ENCODE results near the gene PTCSC3.

PTCSC3 gene

GRCh38 chr14:36221112-36221511 is 44.6 kb upstream of the PTCSC3 start:
- no peak for TF ChIP-seq CTCF (IDR thresholded peaks at IDR 0.05; ENCODE audit: unreplicated experiment in 3 of 3)
- peaks cover 5% of the 10 kb centered on the region for H3K4me1 Mint-ChIP-seq
- no peaks in the 10 kb centered on the region for H3K9me3 Mint-ChIP-seq
- no peaks in the 10 kb centered on the region for H3K36me3 Mint-ChIP-seq (ENCODE audit: low read depth)
- H3K4me3 Mint-ChIP-seq = no peak overlapping the region
- H3K27me3 Mint-ChIP-seq (ENCODE audit: low read depth) = peaks cover 23% of the 10 kb centered on the region
- H3K27ac Mint-ChIP-seq = no peak overlapping the region

- no peak for TF ChIP-seq CTCF (IDR thresholded peaks at IDR 0.05; ENCODE audit: unreplicated experiment in 3 of 3)
- H3K9me3 Mint-ChIP-seq = no peaks in the 10 kb centered on the region
- no peaks in the 10 kb centered on the region for H3K4me1 Mint-ChIP-seq
- no peak overlapping the region for H3K27ac Mint-ChIP-seq
- peaks cover 23% of the 10 kb centered on the region for H3K27me3 Mint-ChIP-seq (ENCODE audit: low read depth)
- no peak overlapping the region for H3K4me3 Mint-ChIP-seq
- no peaks in the 10 kb centered on the region for H3K36me3 Mint-ChIP-seq (ENCODE audit: low read depth)
Measured at GRCh38 chr14:36217732-36218131, 41.2 kb upstream of the PTCSC3 start.

GRCh38 chr14:36217027-36217426 is 40.5 kb upstream of the PTCSC3 start:
- Mint-ChIP-seq H3K4me3 (no peak overlapping the region), H3K9me3 (no peaks in the 10 kb centered on the region), H3K27me3 (ENCODE audit: low read depth) (peaks cover 23% of the 10 kb centered on the region), H3K27ac (no peak overlapping the region), H3K4me1 (no peaks in the 10 kb centered on the region), H3K36me3 (ENCODE audit: low read depth) (no peaks in the 10 kb centered on the region)
- no peak for TF ChIP-seq CTCF (IDR thresholded peaks at IDR 0.05; ENCODE audit: unreplicated experiment in 3 of 3)

GRCh38 chr14:36215217-36215598 is 38.7 kb upstream of the PTCSC3 start:
- H3K4me3 Mint-ChIP-seq = no peak overlapping the region
- H3K27ac Mint-ChIP-seq = no peak overlapping the region
- no peak for TF ChIP-seq CTCF (IDR thresholded peaks at IDR 0.05; ENCODE audit: unreplicated experiment in 3 of 3)
- peaks cover 23% of the 10 kb centered on the region for H3K27me3 Mint-ChIP-seq (ENCODE audit: low read depth)
- no peaks in the 10 kb centered on the region for H3K4me1 Mint-ChIP-seq
- no peaks in the 10 kb centered on the region for H3K36me3 Mint-ChIP-seq (ENCODE audit: low read depth)
- no peaks in the 10 kb centered on the region for H3K9me3 Mint-ChIP-seq

GRCh38 chr14:36214476-36215216 is 38.1 kb upstream of the PTCSC3 start:
- Mint-ChIP-seq H3K4me1 (no peaks in the 10 kb centered on the region), H3K9me3 (no peaks in the 10 kb centered on the region), H3K4me3 (no peak overlapping the region), H3K27ac (no peak overlapping the region), H3K27me3 (ENCODE audit: low read depth) (peaks cover 23% of the 10 kb centered on the region), H3K36me3 (ENCODE audit: low read depth) (no peaks in the 10 kb centered on the region)
- TF ChIP-seq CTCF (IDR thresholded peaks at IDR 0.05; ENCODE audit: unreplicated experiment in 3 of 3) = no peak

- no peak overlapping the region for H3K27ac Mint-ChIP-seq
- H3K27me3 Mint-ChIP-seq (ENCODE audit: low read depth) = peaks cover 23% of the 10 kb centered on the region
- no peaks in the 10 kb centered on the region for H3K36me3 Mint-ChIP-seq (ENCODE audit: low read depth)
- H3K9me3 Mint-ChIP-seq = no peaks in the 10 kb centered on the region
- no peak overlapping the region for H3K4me3 Mint-ChIP-seq
- TF ChIP-seq CTCF (IDR thresholded peaks at IDR 0.05; ENCODE audit: unreplicated experiment in 3 of 3) = no peak
- H3K4me1 Mint-ChIP-seq = no peaks in the 10 kb centered on the region
Measured at GRCh38 chr14:36212987-36213386, 36.5 kb upstream of the PTCSC3 start.

Data from nephron (organoid).